ENCODE data around the gene CNTN1.
"Not testable (repeated sequence)": the region's sequence is repeated elsewhere in the genome, so short reads cannot be mapped to it uniquely, and the experiment has no call there.

Gene CNTN1

DNA sequence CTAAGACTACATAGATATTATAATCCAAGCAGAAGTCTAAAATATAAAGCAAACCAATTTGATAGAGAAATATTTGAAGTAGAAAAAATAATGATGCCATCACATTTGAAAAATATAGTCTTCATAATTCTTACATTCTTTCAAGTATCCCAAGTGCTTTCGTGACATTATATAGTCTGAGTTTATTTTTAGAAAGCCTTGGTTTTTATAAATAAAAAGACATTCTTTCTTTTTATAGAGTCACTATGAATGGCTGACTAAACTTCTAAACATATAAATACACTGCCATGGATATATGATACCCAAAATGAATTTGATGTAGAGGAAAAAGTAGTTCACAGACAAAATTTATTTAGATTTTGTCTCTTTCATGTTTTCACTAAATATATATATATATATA, 360.8 kb downstream of the CNTN1 start:
- no peak for DNase-seq

GRCh38 chr12:41055875-41056577, 363.8 kb downstream of the CNTN1 start:
- DNase-seq: no peak

DNA sequence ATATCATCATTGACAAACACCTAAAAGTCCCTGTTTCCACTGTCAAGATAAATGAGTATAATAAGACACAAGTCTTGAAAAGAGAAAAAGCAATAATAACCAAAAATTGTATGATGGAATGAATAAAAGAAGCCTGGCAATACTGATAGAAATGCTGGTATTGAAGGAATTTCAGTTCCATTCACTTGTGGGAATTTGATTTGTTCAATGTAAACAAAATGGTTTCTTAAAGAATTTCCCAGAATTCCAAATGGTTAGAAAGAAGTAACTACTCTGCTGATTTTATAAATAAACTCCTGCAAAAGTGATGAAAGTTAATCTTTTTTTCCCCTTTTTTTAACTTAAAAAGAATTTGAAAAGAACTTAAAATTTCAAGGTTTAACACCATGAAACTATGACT, 366.0 kb downstream of the CNTN1 start:
- DNase-seq: no peak

DNA sequence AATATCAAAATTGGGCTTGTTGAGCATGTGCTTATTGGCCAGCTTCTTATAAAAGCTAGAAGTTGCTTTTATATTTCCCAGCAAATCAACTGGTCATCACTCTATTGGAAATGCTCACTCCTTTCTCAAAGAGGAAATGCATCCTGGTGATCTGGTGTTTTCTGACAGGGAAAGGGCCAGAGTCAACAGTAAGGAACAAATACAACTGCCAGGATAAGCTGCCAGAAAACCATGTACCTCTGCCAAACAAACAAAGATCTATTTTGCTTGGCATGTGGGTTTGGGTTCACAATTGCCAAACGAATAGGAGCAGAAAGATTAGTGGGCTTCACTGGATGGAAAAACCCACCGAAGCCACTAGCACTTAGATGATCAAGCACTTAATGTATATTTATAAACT, 369.0 kb downstream of the CNTN1 start:
- no peak for DNase-seq

DNA sequence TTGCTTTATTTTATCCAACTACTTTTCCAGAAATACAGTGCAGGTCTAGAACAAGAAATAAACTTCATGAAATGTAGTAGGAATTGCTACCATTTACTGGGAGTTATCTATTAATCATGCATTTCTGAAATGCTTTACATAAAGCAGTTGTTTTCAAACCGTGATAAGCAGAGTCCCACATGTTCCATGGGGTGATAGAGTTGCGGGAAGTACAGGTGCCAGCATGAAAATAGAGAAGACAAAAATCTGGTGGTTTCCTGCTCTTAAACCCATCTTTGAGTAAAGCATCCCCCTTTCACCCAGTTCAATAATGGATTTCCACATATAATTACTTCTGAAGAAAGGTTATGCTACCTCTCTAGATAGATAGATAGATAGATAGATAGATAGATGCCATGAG, 372.2 kb downstream of the CNTN1 start:
- DNase-seq: no peak

DNA sequence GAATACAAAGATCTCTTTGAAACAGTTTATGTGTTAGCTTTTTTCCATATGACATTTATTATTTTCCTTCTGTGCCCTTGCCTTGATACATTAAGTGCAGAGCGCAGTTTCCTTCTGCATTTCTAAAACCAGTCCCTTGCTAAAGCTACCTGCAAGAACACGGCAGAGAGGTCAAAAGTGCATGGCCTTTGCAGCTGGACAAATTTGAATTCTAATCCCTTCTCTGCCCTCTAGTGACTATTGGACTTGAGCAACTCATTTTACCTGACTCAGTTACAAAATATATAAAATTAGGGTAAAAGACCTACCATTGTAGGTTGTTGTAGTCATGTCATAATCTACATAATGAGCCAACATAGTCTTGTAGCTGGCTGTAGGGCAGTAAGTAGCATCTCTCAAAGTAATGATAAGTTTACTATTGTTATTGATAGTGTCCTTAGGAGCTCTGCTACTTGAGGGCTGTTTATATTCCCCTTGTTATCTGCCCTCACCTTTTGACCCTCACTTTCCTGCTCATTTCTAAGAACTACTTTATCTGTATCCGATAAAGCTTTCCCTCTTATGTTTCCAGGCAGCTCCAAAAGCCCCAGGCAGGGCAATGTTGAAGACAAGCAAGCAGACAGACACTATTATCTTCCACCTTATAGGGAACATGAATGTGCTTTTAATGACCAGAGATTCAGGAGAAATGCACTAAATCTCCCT, 375.9 kb downstream of the CNTN1 start:
- no peak for DNase-seq

GRCh38 chr12:41073633-41074472, 381.6 kb downstream of the CNTN1 start:
- DNase-seq: no peak

DNA sequence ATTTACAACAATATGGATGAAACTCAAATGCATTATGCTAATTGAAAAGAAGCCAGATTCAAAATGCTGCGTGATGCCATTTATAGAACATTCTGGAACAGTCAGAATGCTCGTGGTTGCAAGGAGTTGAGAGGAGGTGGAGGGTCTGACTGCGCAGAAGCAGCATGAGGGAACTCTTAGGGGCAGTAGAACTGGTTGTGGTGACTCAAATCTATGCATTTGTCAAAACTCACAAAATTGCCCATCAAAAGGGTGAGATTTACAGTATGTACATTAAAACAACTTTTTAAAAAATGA, 382.2 kb downstream of the CNTN1 start:
- no peak for DNase-seq

DNA sequence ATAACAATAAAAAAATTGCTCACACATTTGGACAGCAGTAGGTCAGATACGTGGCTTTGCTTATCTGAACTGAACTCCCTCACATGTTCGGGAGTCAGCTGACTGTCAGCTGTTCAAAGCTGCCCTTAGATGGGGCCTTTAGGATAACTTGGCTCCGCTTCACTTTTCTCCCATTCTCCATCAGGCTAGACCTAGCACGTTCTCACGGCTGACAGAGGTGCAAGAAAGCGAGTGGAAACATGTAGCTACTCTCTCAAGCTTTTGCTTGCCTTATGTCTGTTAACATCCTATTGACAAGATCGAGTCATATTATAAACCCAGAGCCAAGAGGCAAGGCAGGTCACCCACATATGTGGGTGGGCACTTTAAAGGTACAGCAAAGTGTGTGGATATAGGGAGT, 383.9 kb downstream of the CNTN1 start:
- DNase-seq: no peak

GRCh38 chr12:41081241-41081640, 389.0 kb downstream of the CNTN1 start:
- not testable (repeated sequence) for DNase-seq

- no peak for DNase-seq
These were observed 397.2 kb downstream of the CNTN1 start for GRCh38 chr12:41089438-41089837.

DNA sequence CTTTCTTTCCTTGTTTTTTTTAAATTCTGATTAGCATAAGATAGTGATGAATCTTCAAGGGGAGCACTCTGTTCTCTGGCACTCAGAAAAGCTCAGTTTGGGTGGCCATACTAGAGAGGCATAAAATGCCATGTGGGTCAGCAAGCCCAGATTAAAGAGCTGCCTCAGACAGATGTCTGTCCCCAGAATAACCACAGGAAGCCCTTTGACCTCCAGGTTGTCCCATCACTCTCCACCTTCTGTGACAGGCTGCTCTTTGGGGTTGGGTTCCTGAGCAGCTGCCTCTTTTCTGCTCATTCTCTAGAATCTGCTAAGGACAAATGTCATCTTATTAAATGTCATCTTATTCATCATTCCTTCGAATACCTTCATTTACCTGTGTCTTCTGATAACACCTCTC, 399.9 kb downstream of the CNTN1 start:
- no peak for DNase-seq

DNA sequence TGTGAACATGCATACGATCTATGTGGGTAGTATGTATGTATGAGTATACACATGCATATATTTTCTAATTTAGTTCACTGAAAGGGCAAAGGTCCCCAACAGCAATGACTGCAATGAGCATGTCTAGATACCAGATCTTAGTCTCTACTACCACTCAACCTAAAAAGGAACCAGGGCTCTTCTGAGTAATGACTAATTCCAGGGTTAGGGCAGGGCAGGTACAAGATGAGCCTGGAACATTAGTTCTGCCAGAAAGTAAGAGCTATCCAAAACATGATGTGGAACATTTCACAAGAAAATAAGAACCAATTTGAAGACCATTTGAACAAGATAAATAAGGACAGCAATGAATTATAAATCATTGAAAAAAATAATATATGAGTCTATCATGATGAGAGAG, 404.6 kb downstream of the CNTN1 start:
- DNase-seq: no peak

DNA sequence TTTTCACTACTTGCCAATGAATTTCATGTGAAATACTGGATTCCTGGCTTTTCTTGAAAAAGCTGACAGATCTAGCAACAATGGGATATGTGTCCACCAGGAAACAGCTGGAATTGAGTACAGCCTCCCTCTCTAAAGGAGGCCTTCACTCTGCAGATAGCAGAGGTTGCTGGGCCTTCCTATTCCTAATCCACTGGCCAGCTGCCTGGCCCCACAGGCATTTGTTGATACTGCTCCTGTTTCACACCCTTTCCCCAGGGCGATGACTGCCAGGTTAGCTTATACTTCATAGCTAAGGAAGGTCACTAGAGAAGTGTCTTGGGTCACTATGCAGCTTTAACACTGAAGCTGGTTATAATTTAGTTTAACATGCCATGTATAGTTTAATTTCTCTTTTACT, 408.3 kb downstream of the CNTN1 start:
- no peak for DNase-seq

GRCh38 chr12:41101806-41102205, 409.6 kb downstream of the CNTN1 start:
- DNase-seq: no peak

DNA sequence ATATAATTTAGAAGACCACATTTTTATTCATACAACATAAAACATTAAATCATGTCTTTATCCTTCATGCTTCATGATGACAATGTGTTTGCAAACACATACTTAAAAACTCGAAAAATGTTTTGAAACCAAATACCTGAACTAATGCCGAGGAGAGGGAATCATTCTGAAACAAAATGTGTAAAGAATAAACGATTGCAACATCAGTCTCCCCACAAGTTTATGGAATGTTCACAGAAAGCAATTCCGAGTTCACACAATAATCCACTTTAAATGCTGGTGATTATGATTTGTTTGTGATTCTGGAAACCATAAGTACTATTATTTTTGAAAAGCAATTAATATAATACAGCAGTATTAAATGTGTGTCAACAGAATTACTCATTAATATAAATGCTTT, 411.4 kb downstream of the CNTN1 start:
- no peak for DNase-seq

GRCh38 chr12:41106315-41106714, 414.1 kb downstream of the CNTN1 start:
- no peak for DNase-seq

- no peak for DNase-seq
These were observed 415.8 kb downstream of the CNTN1 start for GRCh38 chr12:41108032-41108431.

- DNase-seq: no peak
These were observed 420.7 kb downstream of the CNTN1 start for GRCh38 chr12:41112903-41113302.

GRCh38 chr12:41120211-41120610, 428.0 kb downstream of the CNTN1 start:
- DNase-seq: no peak

DNA sequence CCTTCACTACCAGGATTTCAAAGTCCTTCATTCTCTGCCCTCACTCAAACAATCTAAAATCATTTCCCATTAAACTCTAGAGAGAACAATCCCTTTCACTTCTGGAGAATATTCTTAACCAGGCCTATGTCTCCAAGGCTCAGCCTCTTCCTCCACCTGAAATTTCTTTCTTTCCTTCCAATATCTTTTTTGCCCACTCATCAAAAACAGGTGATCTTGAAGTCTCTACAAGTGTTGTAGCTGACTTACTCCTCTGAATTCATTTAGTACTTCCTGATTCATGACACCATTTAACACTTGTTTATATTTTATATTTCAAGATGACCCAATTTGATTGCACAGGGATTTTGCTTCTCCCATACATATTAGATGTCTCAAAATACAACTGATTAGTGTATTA, 429.1 kb downstream of the CNTN1 start:
- DNase-seq: no peak
